T-helper 1 cell treated with Interleukin-12 subunit alpha and Interleukin-12 subunit beta and Interleukin-4 antibody, amounts not matched to agents 30 ng/mL and 1 ng/mL, for 36 hours (primary cell): ENCODE results near the gene LRRC42. TPM values are rescaled to one million over a fixed set of nuclear protein-coding genes. Genes with fewer than 3 reads are reported as not detected.

ENCODE experiments used
- total RNA-seq: library from RNA; stranded (reverse); gene quantifications from 2 replicates; pipeline ENCODE4 v1.2.3, GENCODE V29; 2022

The LRRC42 gene
- total RNA-seq, 1 donor from 2014 or later = 19.3 TPM

Other genes with a start within 250 kb of the LRRC42 start
- not detected in 2 replicates for gene GLIS1, start 207.2 kb upstream of the LRRC42 start, total RNA-seq
- gene NDC1, start 108.1 kb upstream of the LRRC42 start, total RNA-seq = 20.7 and 21.7 TPM in 2 replicates
- gene YIPF1, start 56.6 kb upstream of the LRRC42 start, total RNA-seq = 20.1 and 23.1 TPM in 2 replicates
- not detected in 2 replicates for gene DIO1, start 52.2 kb upstream of the LRRC42 start, total RNA-seq
- 58.1 and 59.9 TPM in 2 replicates for gene IFT25, start 651 bp upstream of the LRRC42 start, total RNA-seq
- not detected in 2 replicates for gene LDLRAD1, start 71.8 kb downstream of the LRRC42 start, total RNA-seq
- gene TMEM59, start 106.9 kb downstream of the LRRC42 start, total RNA-seq = 194 and 203 TPM in 2 replicates
- gene TCEANC2, start 107.3 kb downstream of the LRRC42 start, total RNA-seq = 9.9 and 11.8 TPM in 2 replicates
- not detected in 2 replicates for gene CDCP2, start 206.7 kb downstream of the LRRC42 start, total RNA-seq